Measurements from ENCODE around the gene S100A10.

S100A10 gene

DNA sequence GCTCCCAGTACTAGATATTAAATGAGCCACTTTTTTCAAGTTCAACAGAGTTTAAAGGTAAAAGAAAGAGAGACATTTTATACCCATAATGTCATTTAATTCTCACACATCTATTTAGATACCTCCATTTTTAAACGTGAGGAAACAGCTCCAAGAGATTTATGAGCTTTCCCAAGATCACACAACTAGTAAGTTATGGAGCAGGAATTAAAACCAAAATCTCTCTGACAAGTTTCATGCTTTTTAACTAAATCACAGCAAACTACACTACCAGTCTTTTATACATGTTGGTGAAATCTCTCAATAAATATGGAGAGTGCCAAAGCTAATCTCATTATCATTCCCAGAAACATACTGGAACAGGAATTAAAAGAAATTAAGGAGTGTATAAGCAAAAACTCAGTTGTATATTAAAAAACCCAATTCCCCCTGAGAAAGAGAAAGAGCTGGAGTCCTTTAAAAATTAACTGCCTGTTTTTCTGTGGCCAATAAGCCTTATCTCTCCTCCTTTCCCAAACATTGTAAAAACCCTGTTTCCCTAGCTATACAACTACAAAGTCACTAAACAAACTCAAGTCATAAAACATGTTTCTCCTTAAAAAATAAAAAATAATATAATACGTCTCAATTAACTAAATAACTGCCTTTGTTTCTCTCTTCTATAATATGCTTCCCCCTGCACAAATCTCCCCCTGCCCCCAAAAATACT, 57.6 kb downstream of the S100A10 start:
- TF ChIP-seq GATA3 (IDR thresholded peaks at IDR 0.05; ENCODE audit: low read depth, low read length) (no peak), GATA2 (IDR thresholded peaks at IDR 0.05; ENCODE audit: low read depth, low read length) (no peak)

DNA sequence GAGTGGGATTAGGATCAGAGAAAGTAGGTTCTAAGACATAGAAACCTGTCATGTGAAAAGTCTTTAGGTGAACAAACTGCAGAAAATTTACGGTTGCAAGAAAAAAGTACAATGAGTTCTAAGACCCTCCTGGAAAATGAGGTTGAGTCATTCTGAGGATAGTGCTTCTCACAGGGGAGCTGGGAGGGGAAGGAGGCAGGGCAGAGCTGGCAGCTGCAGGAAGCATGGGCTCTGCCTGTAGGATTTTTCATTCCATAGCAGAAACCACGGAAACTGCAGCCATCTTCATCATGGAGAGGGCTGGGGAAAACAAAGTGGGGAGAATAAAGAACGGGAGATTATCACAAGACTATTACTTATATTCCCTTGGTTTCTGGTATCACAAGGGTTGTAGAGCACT, 58.5 kb downstream of the S100A10 start:
- no peak for TF ChIP-seq GATA2 (IDR thresholded peaks at IDR 0.05; ENCODE audit: low read depth, low read length)
- TF ChIP-seq GATA3 (IDR thresholded peaks at IDR 0.05; ENCODE audit: low read depth, low read length) = no peak

DNA sequence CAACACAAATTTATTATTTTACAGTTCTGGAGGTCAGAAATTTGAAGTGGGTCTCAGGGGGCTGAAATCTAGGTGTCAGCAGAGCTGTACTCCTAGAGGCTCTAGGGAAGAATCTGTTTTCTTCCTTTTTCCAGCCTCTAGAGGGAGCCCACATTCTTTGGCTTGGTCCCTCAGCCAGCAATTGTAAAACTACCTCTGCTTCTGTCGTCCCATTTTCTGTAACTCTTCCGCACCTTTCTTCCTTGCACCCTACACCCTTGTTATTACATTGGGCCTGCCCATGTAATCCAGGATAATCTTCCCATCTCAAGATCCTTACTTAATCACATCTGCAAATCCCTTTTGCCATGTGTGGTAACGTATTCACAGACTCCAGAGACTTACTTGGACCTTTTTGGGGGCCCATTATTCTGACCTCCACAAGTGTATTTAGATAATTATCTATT, 59.6 kb downstream of the S100A10 start:
- no peak for TF ChIP-seq GATA2 (IDR thresholded peaks at IDR 0.05; ENCODE audit: low read depth, low read length)
- TF ChIP-seq GATA3 (IDR thresholded peaks at IDR 0.05; ENCODE audit: low read depth, low read length) = no peak
